ENCODE measurements around the gene WFDC1.

DNA sequence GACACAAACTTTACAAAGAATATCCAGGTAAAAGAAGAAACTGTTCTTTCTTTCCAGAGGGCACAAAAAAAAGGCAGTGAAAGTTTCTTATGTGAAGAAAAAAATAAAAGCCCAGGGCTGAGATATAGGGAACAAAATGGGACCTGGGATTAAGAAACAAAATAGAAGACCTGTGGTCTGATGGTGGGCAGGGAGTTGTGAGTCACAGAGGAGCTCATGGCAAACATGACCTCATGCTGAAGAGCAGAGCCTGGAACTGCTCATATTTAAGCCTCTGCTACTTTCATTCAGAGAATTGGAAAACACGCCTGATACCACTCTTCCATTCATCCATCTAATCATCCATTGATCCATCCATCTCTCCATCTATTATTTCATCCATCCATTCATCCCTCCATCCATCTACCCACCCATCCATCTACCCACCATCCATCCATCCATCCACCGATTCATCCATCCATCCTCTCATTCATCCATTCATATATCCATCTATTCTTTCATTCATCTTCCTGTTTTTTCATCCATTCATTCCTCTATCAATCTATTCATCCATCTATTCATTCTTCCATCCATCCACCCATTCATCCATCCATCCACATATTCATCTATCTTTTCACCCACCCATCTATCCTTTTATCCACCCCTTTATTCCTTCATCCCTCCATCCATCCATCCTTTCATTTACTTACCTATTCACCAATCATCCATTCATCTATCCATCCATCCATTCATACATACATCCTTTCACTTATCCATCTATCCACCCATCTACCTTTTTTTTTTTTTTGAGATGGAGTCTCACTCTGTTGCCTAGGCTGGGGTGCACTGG, 30.0 kb downstream of the WFDC1 start:
- TF ChIP-seq, protein P1, sequence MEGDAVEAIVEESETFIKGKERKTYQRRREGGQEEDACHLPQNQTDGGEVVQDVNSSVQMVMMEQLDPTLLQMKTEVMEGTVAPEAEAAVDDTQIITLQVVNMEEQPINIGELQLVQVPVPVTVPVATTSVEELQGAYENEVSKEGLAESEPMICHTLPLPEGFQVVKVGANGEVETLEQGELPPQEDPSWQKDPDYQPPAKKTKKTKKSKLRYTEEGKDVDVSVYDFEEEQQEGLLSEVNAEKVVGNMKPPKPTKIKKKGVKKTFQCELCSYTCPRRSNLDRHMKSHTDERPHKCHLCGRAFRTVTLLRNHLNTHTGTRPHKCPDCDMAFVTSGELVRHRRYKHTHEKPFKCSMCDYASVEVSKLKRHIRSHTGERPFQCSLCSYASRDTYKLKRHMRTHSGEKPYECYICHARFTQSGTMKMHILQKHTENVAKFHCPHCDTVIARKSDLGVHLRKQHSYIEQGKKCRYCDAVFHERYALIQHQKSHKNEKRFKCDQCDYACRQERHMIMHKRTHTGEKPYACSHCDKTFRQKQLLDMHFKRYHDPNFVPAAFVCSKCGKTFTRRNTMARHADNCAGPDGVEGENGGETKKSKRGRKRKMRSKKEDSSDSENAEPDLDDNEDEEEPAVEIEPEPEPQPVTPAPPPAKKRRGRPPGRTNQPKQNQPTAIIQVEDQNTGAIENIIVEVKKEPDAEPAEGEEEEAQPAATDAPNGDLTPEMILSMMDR (conservative IDR thresholded peaks at IDR 0.05; ENCODE audit: low read length), result no peak
- TF ChIP-seq EZH2phosphoT487 (IDR thresholded peaks at IDR 0.05; ENCODE audit: borderline replicate concordance, low read depth, low read length), result no peak

Measured in OCI-LY7 (cell line).